HG02970 (cell line): ENCODE results near the gene SCYGR7.
"Not testable (repeated sequence)": the region's sequence is repeated elsewhere in the genome, so short reads cannot be mapped to it uniquely, and the experiment has no call there.

Source experiments
- ATAC-seq: cut with Tn5 transposase; IDR thresholded peaks from one replicate; pipeline ENCODE4 v1.9.1; 2021; ENCODE audit warnings: mild to moderate bottlenecking, moderate library complexity, moderate number of reproducible peaks; ENCODE audit not compliant: unreplicated experiment, low FRiP score

Gene SCYGR7, protein sequence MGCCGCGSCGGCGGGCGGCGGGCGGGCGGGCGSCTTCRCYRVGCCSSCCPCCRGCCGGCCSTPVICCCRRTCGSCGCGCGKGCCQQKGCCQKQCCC

GRCh38 chr2:227728035-227728434, at the start of gene SCYGR7:
Gene SCYGR7, plus strand, starts transcription at chr2:227728335. Its CDS starts 0 bp downstream, at chr2:227728335.
- ATAC-seq = no peak

GRCh38 chr2:227684258-227684657, 43.9 kb upstream of the SCYGR7 start:
- ATAC-seq = no peak

DNA sequence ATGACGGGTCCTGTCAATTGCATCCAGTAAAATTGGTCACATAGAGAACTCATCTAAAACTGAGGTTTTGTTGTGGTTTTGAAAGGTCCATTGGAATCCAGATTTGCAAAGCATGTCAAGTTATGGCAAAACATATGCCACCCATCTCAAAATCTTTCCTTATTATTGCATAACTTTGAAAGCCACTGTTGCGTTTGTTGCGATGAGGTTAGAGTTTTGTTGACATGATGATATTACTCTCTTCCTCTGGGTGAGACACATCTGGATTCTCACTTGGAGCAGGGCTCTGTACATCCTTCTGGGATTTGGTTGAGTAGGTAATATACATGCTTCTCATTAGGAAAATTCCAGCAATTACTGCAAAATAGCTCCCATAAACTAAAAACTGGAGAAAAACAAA, 40.9 kb upstream of the SCYGR7 start:
- no peak for ATAC-seq

- no peak for ATAC-seq
These were observed 31.0 kb upstream of the SCYGR7 start for GRCh38 chr2:227696990-227697679.

DNA sequence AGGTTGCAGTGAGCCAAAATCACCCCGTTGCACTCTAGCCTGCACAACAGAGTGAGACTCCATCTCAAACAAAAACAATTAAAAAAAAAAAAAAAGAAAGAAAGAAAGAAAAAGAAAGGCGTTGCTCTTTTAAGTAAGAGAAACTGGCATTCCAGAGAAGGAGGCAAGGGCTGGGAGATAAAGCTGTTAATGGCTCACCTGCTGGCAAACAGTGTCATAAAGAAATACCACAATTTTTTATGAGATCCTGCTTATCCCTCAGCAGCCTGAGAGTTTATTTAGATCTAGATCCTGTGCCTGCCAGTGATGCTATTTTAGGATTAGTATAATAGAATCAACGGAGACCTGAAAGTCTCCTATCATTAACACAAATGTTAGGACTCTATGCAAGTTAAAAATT, 26.6 kb upstream of the SCYGR7 start:
- ATAC-seq = no peak

- ATAC-seq = no peak
These were observed 24.8 kb upstream of the SCYGR7 start for GRCh38 chr2:227703280-227703732.

GRCh38 chr2:227703961-227704360, 24.2 kb upstream of the SCYGR7 start:
- ATAC-seq = no peak

GRCh38 chr2:227706859-227707258, 21.3 kb upstream of the SCYGR7 start:
- ATAC-seq = no peak

DNA sequence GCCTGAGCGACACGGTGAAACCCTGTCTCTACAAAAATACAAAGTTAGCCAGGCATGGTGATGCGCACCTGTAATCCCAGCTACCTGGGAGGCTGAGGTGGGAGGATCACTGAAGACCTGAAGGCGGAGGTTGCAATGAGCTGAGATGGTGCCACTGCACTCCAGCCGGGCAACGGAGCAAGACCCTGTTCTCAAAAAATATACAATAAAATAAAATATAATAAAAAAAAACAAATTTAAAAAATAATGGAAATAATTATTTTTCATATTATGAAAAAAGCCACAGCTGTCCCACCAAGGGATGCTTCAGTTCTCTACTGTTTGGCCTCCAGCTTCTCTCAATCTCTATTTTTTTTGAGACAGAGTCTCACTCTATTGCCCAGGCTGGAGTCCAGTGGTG, 20.7 kb upstream of the SCYGR7 start:
- no peak for ATAC-seq

GRCh38 chr2:227710986-227711385, 17.1 kb upstream of the SCYGR7 start:
- ATAC-seq = no peak

DNA sequence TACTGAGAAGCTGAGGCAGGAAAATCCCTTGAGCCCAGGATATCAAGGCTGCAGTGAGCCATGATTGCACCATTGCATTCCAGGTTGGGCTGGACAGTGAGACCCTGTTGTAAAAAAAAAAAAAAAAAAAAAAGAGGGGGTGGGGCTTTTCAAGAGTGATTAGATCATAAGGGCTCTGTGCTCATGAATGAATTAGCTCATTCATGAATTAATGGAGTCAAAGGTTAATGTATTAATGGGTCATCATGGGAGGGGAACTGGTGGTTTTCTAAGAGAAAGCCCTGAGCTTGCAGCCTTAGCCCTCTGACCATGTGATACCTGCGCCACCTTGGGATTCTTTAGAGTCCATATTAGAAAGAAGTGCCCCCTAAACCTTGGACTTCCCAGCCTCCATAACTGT, 14.8 kb upstream of the SCYGR7 start:
- no peak for ATAC-seq

GRCh38 chr2:227716501-227716900, 11.6 kb upstream of the SCYGR7 start:
- no peak for ATAC-seq

GRCh38 chr2:227717687-227718567, 10.2 kb upstream of the SCYGR7 start, which contains the start of gene SLC19A3:
Gene SLC19A3, minus strand, starts transcription at chr2:227718028. Its CDS starts 15,710 bp downstream, at chr2:227702318.
- no peak for ATAC-seq

DNA sequence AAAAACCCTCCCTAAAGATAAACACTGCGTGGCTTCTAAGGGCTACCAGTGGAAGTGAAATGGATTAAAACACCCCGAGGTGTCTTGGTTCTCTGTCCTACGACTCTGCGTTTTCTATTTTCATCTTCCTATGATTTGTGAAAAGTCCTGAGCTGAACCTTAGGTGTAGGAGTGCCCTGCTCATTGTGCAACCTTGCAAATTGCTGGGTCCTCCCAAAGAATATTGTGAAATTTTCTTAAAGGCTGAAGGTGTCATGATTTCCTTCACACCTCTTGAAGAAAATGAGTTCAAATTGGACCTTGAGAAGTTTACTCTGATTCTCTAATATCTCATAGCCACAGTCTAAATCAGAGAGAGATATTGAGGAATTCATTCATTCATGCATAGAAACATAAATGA, 8.5 kb upstream of the SCYGR7 start:
- no peak for ATAC-seq

- no peak for ATAC-seq
These were observed 7.5 kb upstream of the SCYGR7 start for GRCh38 chr2:227720680-227721079.

DNA sequence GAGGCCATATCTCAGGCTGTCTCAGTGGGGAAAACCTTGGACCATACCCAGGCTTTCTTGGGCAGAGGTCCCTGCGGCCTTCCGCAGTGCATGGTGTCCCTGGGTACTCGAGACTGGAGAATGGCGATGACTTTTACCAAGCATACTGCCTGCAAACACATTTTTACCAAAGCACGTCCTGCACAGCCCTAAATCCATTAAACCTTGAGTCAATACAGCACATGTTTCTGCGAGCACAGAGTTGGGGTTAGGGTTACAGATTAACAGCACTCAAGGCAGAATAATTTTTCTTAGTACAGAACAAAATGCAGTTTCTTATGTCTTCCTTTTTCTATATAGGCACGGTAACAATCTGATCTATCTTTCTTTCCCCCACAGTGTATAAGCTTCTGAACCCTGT, 5.3 kb upstream of the SCYGR7 start:
- ATAC-seq = not testable (repeated sequence)

- no peak for ATAC-seq
These were observed 3.6 kb upstream of the SCYGR7 start, which contains the start of gene SCYGR6 for GRCh38 chr2:227724394-227725039. Gene SCYGR6, minus strand, starts transcription at chr2:227724757. Its CDS starts 0 bp downstream, at chr2:227724757.

DNA sequence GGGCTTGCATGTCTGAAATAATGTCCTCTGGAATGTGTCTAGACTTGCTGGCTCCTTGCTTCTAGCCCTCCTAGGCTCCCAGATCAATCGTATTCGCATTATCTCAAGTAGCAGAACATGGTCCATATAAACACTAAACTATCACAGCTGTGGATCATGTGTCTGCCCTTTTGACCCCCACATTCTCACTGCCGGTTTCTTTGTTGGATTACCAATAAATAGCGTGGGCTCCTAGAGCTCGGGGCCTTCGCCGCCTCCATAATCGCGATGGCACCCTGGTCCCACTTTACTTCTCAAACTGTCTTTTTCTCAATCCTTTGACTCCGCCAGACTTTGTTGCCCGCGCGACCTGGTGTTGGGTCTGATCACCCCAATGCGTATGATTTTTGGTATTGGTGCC, 11.2 kb downstream of the SCYGR7 start:
- no peak for ATAC-seq

GRCh38 chr2:227740705-227741104, 12.6 kb downstream of the SCYGR7 start:
- ATAC-seq = not testable (repeated sequence)

GRCh38 chr2:227745594-227745993, 17.5 kb downstream of the SCYGR7 start, which contains the start of gene SCYGR8:
Gene SCYGR8, plus strand, starts transcription at chr2:227745894. Its CDS starts 0 bp downstream, at chr2:227745894.
- no peak for ATAC-seq

DNA sequence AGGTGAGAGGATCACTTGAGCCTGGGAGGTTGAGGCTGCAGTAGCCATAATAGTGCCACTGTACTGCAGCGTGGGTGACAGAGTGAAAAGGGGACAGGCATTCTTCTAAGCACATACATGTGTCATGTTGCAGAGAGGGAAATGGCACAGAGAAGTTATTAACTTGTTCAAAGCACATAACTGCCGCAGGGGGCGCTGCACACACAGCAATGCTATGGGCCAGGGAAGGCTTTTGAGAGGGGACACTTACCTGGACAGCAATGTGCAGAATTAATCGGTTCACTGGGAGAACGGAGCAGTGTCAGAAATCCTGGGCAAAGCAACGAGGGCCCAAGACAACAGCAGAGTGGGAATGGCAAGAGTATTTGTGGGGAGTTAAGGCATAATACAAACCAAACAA, 19.9 kb downstream of the SCYGR7 start:
- no peak for ATAC-seq
